Choroid plexus epithelial cell (primary cell): ENCODE data around the gene PHACTR2.

Experiments used
- DNase-seq: peaks from one replicate; pipeline ENCODE4 v3.0.0-alpha.2; 2010; ENCODE audit warnings: low read depth
- H3K4me3 ChIP-seq: 2 replicates; pipeline ENCODE4 v1.5.1; 2011; ENCODE audit warnings: low read depth, mild to moderate bottlenecking, control low read depth, low read length, moderate library complexity
- TF ChIP-seq, protein P1 (sequence below): conservative IDR thresholded peaks from 2 replicates; pipeline ENCODE4 v1.5.1; 2011; ENCODE audit warnings: low read depth, mild to moderate bottlenecking, control low read depth, inconsistent platforms, low read length, moderate library complexity

Gene PHACTR2

DNA sequence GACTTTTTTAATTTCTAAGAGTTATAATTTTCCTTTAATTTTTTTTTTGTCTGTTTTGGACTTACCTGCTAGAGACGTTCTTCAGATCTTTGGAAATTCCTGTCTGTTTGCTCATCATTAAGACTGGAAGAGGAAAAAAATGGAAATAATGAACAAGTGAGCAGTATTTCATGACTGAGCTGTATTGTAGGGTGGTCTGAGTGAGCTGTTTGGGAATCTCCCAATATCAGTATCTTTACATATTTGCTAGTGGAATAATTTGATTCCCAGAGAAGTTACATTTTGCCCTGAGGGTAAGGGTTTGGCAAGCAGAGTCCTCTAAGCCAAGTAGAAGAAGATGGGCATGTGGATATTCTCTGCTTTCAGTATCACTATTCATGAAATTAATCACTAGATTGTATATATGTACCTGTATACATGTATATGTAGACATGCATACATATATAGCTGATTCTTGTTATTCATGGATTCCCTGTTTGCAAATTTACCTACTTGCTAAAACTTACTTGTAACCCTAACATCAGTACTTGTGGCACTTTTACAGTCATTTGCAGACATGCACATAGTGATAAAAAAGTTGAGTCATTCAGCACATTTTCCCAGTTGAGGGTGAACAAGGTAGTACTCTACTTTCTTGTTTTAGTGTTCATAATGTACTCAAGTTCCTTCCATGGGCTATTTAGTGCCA lies 200.0 kb downstream of the PHACTR2 start:
- H3K4me3 ChIP-seq = no peak overlapping the region
- TF ChIP-seq, protein P1, sequence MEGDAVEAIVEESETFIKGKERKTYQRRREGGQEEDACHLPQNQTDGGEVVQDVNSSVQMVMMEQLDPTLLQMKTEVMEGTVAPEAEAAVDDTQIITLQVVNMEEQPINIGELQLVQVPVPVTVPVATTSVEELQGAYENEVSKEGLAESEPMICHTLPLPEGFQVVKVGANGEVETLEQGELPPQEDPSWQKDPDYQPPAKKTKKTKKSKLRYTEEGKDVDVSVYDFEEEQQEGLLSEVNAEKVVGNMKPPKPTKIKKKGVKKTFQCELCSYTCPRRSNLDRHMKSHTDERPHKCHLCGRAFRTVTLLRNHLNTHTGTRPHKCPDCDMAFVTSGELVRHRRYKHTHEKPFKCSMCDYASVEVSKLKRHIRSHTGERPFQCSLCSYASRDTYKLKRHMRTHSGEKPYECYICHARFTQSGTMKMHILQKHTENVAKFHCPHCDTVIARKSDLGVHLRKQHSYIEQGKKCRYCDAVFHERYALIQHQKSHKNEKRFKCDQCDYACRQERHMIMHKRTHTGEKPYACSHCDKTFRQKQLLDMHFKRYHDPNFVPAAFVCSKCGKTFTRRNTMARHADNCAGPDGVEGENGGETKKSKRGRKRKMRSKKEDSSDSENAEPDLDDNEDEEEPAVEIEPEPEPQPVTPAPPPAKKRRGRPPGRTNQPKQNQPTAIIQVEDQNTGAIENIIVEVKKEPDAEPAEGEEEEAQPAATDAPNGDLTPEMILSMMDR = no peak
- DNase-seq = no peak

DNA sequence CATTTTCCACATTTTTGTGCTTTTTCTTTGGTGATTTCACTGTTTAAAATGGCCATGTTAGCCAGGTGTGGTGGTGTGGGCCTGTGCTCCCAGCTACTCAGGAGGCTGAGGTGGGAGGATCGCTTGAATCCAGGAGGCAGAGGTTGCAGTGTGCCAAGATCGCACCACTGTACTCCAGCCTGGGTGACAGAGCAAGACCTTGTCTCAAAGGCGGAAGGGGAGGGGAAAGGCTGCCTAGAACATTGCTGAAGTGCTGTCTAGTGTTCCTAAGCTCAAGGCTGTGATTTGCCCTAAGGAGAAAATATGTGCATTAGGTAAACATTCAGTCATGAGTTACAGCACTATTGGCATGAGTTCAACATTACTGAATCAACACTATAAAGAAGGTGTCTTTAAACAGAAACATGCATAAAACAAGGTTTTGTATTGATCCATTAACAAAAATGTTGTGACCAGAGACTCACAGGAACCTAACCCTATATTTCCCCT lies 200.6 kb downstream of the PHACTR2 start:
- H3K4me3 ChIP-seq = no peak overlapping the region
- DNase-seq = peak; percentile 15
- TF ChIP-seq, protein P1 = no peak

DNA sequence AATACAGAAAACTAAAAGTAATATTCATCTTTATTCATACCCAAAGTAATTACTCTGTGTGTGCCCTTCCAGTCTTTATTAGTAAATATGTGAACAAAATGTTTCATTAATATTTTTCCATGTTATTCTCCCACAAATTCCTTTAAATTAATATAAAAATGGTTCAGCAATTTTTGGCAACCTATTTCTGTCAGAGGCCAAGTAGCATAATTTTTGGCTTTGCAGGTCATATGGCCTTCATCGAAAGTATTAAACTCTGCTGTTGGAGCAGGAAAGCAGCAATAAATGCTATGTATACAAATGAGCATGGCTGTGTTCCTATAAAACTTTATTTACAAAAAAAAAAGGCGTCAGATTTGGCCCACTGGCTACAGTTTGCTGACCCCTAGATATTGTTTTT lies 202.6 kb downstream of the PHACTR2 start:
- DNase-seq = no peak
- TF ChIP-seq, protein P1 = no peak
- H3K4me3 ChIP-seq = no peak overlapping the region
